ENCODE results near the gene NFX1.
"Not testable (repeated sequence)": the region's sequence is repeated elsewhere in the genome, so short reads cannot be mapped to it uniquely, and the experiment has no call there.

Gene NFX1

GRCh38 chr9:33310748-33311147 is 20.4 kb downstream of the NFX1 start:
- DNase-seq (ENCODE audit: low spot score): no peak

GRCh38 chr9:33311953-33312352 is 21.6 kb downstream of the NFX1 start:
- no peak for DNase-seq (ENCODE audit: low spot score)

- DNase-seq (ENCODE audit: low spot score): no peak
These were observed 25.1 kb downstream of the NFX1 start for GRCh38 chr9:33315371-33315770.

GRCh38 chr9:33317136-33317535 is 26.8 kb downstream of the NFX1 start:
- not testable (repeated sequence) for DNase-seq (ENCODE audit: low spot score)

GRCh38 chr9:33318225-33318624 is 27.9 kb downstream of the NFX1 start:
- DNase-seq (ENCODE audit: low spot score): no peak

- DNase-seq (ENCODE audit: low spot score): no peak
These were observed 28.5 kb downstream of the NFX1 start for GRCh38 chr9:33318781-33319180.

- no peak for DNase-seq (ENCODE audit: low spot score)
These were observed 29.9 kb downstream of the NFX1 start for GRCh38 chr9:33320230-33320567.

- peak; percentile 24 for DNase-seq (ENCODE audit: low spot score)
These were observed 30.4 kb downstream of the NFX1 start for GRCh38 chr9:33320568-33321261.

GRCh38 chr9:33329117-33329563 is 38.8 kb downstream of the NFX1 start:
- no peak for DNase-seq (ENCODE audit: low spot score)

GRCh38 chr9:33329979-33330378 is 39.7 kb downstream of the NFX1 start:
- no peak for DNase-seq (ENCODE audit: low spot score)

- no peak for DNase-seq (ENCODE audit: low spot score)
These were observed 41.1 kb downstream of the NFX1 start for GRCh38 chr9:33331377-33331891.

- DNase-seq (ENCODE audit: low spot score): no peak
These were observed 41.7 kb downstream of the NFX1 start for GRCh38 chr9:33332011-33332410.

- DNase-seq (ENCODE audit: low spot score): not testable (repeated sequence)
These were observed 42.6 kb downstream of the NFX1 start for GRCh38 chr9:33332956-33333355.

GRCh38 chr9:33340186-33340585 is 49.9 kb downstream of the NFX1 start:
- DNase-seq (ENCODE audit: low spot score): no peak

- DNase-seq (ENCODE audit: low spot score): no peak
These were observed 50.9 kb downstream of the NFX1 start for GRCh38 chr9:33341182-33341581.

- DNase-seq (ENCODE audit: low spot score): no peak
These were observed 53.8 kb downstream of the NFX1 start for GRCh38 chr9:33344145-33344544.

GRCh38 chr9:33346564-33346963 is 56.2 kb downstream of the NFX1 start:
- DNase-seq (ENCODE audit: low spot score): no peak

GRCh38 chr9:33348998-33349397 is 58.7 kb downstream of the NFX1 start:
- no peak for DNase-seq (ENCODE audit: low spot score)

- no peak for DNase-seq (ENCODE audit: low spot score)
These were observed 59.4 kb downstream of the NFX1 start for GRCh38 chr9:33349743-33350142.

- no peak for DNase-seq (ENCODE audit: low spot score)
These were observed 60.0 kb downstream of the NFX1 start for GRCh38 chr9:33350310-33350709.

GRCh38 chr9:33351547-33351946 is 61.2 kb downstream of the NFX1 start:
- DNase-seq (ENCODE audit: low spot score): no peak

- no peak for DNase-seq (ENCODE audit: low spot score)
These were observed 64.4 kb downstream of the NFX1 start for GRCh38 chr9:33354651-33355211.

- DNase-seq (ENCODE audit: low spot score): no peak
These were observed 65.6 kb downstream of the NFX1 start for GRCh38 chr9:33355933-33356332.

GRCh38 chr9:33358641-33359040 is 68.3 kb downstream of the NFX1 start:
- DNase-seq (ENCODE audit: low spot score): not testable (repeated sequence)

Data from kidney capillary endothelial cell (primary cell).